HG02798 (cell line): ENCODE results near the gene SPPL3.

ENCODE experiments used
- ATAC-seq: cut with Tn5 transposase; IDR thresholded peaks from one replicate; pipeline ENCODE4 v1.9.1; 2021; ENCODE audit warnings: mild to moderate bottlenecking; ENCODE audit not compliant: unreplicated experiment, poor library complexity

Gene SPPL3

DNA sequence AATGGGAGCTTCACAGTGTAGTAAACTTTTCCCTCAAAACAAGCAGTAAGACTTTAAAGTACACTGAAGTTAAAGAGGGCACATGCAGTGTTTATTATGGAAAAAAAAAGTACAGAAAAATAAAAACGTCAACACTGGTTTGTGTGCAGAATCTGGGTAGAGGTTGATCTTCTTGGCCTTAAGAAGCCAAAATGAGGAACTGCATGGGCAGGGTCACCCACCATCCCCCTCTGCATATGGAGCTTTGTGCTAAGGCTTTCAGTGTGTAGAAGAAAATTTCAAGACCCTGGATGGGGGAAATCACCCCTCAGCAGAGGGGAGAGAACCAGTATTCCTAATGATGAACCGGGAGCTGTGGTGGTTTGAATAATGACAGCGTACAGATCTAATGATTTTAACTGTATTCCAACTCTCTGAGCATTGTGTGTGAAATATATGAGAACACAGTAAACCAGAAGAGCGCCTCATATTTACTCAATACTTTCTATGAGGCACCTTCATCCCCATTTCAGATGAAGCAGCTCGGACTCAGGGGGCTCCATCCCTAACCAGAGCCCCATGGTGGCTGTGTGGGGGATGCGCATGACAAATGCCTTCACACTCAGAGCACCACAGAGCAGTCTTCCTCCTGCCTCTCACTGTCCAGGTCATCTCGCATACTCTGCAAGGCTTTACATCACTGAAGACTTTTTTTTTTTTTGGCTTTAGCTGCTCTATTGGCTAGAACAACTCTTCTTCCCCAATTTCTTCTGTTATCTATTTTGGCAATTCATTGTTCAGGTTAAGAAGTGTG lies 145.2 kb downstream of the SPPL3 start:
- ATAC-seq = no peak

DNA sequence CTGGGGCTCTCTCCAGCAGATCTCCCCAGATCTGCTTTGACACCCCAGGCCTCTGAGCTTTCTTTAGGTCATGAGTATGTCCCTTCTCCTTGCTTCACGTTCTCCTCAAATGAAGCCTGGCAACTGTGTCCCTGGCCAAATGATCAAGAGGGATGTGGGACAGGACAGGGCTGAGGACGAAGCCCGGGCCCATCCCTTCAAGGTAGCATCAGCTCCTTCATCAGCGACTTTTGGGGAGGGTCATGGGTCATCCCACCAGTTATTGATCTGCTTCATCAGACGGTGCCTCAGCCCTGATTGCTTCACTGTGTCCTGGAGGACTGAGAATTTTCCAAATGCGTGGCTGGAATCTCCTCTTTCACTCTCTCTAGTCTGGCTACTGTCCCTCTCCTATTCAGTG lies 146.2 kb downstream of the SPPL3 start:
- ATAC-seq = no peak

GRCh38 chr12:120757226-120757742 lies 146.9 kb downstream of the SPPL3 start:
- no peak for ATAC-seq

GRCh38 chr12:120755269-120755668 lies 148.9 kb downstream of the SPPL3 start:
- no peak for ATAC-seq

GRCh38 chr12:120754792-120755191 lies 149.4 kb downstream of the SPPL3 start:
- no peak for ATAC-seq

DNA sequence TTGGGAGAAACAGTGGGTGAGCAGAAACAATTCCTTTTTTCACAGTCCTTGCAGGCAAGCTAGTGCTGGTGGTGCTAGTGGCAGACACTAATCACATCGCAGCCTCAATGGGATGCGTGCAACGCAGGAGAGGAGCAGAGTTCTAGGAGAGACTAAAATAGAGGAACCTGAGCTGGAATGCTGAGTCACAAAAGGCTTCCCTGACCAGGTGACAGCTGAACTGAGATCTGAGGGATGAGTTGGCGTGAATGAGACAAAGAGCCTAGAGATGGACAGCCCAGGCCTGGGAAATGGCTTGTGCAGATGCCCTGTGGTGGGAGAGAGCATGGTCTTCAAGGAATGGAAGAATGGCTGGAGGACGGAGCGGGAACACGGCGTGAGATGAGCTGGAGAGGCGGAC lies 152.8 kb downstream of the SPPL3 start:
- no peak for ATAC-seq

- ATAC-seq = no peak
These were observed 153.4 kb downstream of the SPPL3 start for GRCh38 chr12:120750806-120751205.

- no peak for ATAC-seq
These were observed 154.9 kb downstream of the SPPL3 start for GRCh38 chr12:120749256-120749655.

DNA sequence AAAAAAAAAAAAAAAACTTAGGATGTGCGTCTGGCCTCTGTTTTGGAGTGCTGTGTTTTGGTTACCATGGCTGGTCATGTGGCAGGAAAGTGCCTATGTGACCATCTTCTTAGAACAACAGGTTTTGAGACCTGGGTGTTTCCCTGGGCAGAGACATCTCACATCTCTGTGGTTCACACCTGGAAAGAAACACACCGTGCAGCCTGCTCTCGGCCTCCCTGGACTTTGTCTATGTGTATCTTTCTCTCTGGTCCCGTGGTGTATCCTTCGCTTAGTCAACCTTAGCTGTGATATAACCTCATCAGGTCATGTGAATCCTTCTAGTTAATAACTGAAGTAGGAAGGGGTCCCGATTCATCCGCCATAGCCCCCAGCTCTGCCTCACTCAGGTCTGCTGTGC lies 155.9 kb downstream of the SPPL3 start:
- ATAC-seq = no peak

DNA sequence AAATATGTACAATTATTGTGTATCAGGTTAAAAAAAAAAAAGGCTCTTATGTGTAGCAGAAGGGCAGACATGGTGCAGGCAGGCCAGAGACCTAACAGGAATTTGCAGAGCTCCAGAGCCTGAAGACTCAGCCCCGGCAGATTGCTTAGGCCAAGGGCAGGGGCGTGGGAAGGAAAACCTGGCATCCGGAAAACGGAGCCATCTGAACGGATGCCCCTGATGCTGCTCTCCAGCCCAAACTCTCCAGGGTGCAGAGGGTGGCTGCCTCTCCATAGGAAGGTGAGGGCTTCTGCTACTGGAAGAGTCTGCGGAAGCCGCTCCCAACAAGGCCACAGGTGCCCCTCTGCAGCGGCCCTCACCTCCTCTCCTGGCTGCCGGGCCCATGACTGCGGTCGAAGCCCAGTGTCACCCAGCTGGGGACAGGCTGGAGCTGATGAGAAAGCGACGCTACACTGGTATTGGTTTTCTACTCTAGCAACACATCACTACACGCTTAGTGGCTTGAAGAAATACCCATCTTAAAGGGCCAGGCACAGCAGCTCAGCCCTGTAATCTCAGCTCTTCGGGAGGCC lies 159.2 kb downstream of the SPPL3 start:
- ATAC-seq = no peak

- ATAC-seq = no peak
These were observed 162.4 kb downstream of the SPPL3 start for GRCh38 chr12:120741476-120742421.

- ATAC-seq = no peak
These were observed 163.3 kb downstream of the SPPL3 start for GRCh38 chr12:120740871-120741270.

- ATAC-seq = no peak
These were observed 164.1 kb downstream of the SPPL3 start for GRCh38 chr12:120739821-120740613.

GRCh38 chr12:120739031-120739762 lies 165.0 kb downstream of the SPPL3 start:
- ATAC-seq = no peak

- no peak for ATAC-seq
These were observed 165.7 kb downstream of the SPPL3 start for GRCh38 chr12:120738252-120739030.

GRCh38 chr12:120737557-120738251 lies 166.5 kb downstream of the SPPL3 start:
- ATAC-seq = no peak

- ATAC-seq = no peak
These were observed 167.5 kb downstream of the SPPL3 start for GRCh38 chr12:120736404-120737331.
